GM19035 (cell line): Measurements from ENCODE around the gene KRT35.

Source experiments
- ATAC-seq: cut with Tn5 transposase; IDR thresholded peaks from one replicate; pipeline ENCODE4 v1.9.1; 2021; ENCODE audit not compliant: unreplicated experiment

Gene KRT35

GRCh38 chr17:41481036-41481435 lies at the start of gene KRT35:
Gene KRT35 (minus strand): TSS chr17:41481151. CDS start chr17:41481097, 54 bp downstream.
- ATAC-seq = no peak

- no peak for ATAC-seq
Measured at GRCh38 chr17:41530062-41531048, 49.4 kb upstream of the KRT35 start.

GRCh38 chr17:41529491-41529915 lies 48.6 kb upstream of the KRT35 start:
- ATAC-seq = no peak

GRCh38 chr17:41528959-41529353 lies 48.0 kb upstream of the KRT35 start:
- no peak for ATAC-seq

- ATAC-seq = no peak
Measured at GRCh38 chr17:41527063-41528023, 46.4 kb upstream of the KRT35 start.

GRCh38 chr17:41524261-41524660 lies 43.3 kb upstream of the KRT35 start:
- no peak for ATAC-seq

- ATAC-seq = no peak
Measured at GRCh38 chr17:41523787-41524186, 42.8 kb upstream of the KRT35 start.

GRCh38 chr17:41523225-41523593 lies 42.3 kb upstream of the KRT35 start:
- ATAC-seq = no peak

GRCh38 chr17:41522301-41523224 lies 41.6 kb upstream of the KRT35 start:
- no peak for ATAC-seq

- ATAC-seq = no peak
Measured at GRCh38 chr17:41521574-41522261, 40.8 kb upstream of the KRT35 start.

GRCh38 chr17:41520821-41521521 lies 40.0 kb upstream of the KRT35 start:
- ATAC-seq = no peak

- ATAC-seq = no peak
Measured at GRCh38 chr17:41519501-41520224, 38.7 kb upstream of the KRT35 start.

- no peak for ATAC-seq
Measured at GRCh38 chr17:41518789-41519449, 38.0 kb upstream of the KRT35 start, which contains the start of gene KRT15. Gene KRT15 (minus strand): TSS chr17:41518890. CDS start chr17:41518827, 63 bp downstream.

GRCh38 chr17:41518031-41518430 lies 37.1 kb upstream of the KRT35 start:
- ATAC-seq = no peak

GRCh38 chr17:41516830-41517283 lies 35.9 kb upstream of the KRT35 start:
- no peak for ATAC-seq

GRCh38 chr17:41516147-41516829 lies 35.3 kb upstream of the KRT35 start:
- no peak for ATAC-seq

- ATAC-seq = no peak
Measured at GRCh38 chr17:41513168-41513547, 32.2 kb upstream of the KRT35 start.
